ENCODE measurements around the gene POLR2A.

DNA sequence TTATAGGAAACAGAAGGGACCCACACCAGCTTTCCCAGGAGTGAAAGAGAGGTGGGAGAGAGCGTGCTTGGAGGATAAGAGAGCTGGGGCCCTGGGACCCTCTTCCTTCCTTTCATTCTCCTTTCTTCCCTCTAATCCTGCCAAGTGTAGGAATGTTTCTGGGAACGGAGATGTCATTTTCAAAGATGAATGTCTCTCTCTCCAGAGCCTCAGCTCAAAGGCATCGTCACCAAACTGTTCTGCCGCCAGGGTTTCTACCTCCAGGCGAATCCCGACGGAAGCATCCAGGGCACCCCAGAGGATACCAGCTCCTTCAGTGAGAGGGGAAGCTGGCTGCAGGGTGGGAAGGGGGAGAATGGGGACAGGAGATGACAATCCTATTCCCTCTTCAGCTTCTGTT lies 42.9 kb upstream of the POLR2A start:
- TF ChIP-seq, protein P1, sequence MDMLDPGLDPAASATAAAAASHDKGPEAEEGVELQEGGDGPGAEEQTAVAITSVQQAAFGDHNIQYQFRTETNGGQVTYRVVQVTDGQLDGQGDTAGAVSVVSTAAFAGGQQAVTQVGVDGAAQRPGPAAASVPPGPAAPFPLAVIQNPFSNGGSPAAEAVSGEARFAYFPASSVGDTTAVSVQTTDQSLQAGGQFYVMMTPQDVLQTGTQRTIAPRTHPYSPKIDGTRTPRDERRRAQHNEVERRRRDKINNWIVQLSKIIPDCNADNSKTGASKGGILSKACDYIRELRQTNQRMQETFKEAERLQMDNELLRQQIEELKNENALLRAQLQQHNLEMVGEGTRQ (IDR thresholded peaks at IDR 0.05; ENCODE audit: borderline replicate concordance, low read depth, low read length): no peak
- TF ChIP-seq SIN3A (IDR thresholded peaks at IDR 0.05; ENCODE audit: low read depth, low read length): no peak
- TF ChIP-seq, protein P2, sequence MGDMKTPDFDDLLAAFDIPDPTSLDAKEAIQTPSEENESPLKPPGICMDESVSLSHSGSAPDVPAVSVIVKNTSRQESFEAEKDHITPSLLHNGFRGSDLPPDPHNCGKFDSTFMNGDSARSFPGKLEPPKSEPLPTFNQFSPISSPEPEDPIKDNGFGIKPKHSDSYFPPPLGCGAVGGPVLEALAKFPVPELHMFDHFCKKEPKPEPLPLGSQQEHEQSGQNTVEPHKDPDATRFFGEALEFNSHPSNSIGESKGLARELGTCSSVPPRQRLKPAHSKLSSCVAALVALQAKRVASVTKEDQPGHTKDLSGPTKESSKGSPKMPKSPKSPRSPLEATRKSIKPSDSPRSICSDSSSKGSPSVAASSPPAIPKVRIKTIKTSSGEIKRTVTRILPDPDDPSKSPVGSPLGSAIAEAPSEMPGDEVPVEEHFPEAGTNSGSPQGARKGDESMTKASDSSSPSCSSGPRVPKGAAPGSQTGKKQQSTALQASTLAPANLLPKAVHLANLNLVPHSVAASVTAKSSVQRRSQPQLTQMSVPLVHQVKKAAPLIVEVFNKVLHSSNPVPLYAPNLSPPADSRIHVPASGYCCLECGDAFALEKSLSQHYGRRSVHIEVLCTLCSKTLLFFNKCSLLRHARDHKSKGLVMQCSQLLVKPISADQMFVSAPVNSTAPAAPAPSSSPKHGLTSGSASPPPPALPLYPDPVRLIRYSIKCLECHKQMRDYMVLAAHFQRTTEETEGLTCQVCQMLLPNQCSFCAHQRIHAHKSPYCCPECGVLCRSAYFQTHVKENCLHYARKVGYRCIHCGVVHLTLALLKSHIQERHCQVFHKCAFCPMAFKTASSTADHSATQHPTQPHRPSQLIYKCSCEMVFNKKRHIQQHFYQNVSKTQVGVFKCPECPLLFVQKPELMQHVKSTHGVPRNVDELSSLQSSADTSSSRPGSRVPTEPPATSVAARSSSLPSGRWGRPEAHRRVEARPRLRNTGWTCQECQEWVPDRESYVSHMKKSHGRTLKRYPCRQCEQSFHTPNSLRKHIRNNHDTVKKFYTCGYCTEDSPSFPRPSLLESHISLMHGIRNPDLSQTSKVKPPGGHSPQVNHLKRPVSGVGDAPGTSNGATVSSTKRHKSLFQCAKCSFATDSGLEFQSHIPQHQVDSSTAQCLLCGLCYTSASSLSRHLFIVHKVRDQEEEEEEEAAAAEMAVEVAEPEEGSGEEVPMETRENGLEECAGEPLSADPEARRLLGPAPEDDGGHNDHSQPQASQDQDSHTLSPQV (IDR thresholded peaks at IDR 0.05): no peak
- TF ChIP-seq RAD21 (IDR thresholded peaks at IDR 0.05; ENCODE audit: insufficient read depth, low read depth, low read length): no peak
- no peak for TF ChIP-seq ZNF384 (IDR thresholded peaks at IDR 0.05; ENCODE audit: borderline replicate concordance, low read depth, low read length)

Data from GM12878 (cell line).